HG03135 (cell line): ENCODE results near the gene EMD.

Experiments used
- ATAC-seq: cut with Tn5 transposase; IDR thresholded peaks from one replicate; pipeline ENCODE4 v1.9.1; 2021; ENCODE audit warnings: mild to moderate bottlenecking, moderate library complexity; ENCODE audit not compliant: unreplicated experiment

The EMD gene

GRCh38 chrX:154355094-154355775 is 23.9 kb upstream of the EMD start:
- no peak for ATAC-seq

DNA sequence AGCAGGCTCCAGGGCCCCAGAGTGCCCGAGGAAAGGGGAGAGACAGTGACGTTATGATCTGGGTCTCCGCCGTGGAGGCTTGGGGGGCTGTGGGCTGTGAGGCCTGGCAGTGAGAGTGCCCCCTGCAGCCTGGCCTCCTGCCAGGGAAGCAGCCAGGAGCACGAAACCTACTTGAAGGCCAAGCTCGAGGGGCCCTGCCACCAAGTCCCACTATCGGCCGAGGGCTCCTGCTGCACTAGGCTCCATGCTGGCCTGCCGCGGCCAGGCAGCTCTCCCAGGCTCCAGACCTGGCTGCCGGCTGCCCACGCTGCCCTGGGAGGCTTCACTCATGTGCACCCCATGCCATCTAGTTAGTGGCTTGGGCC is 23.3 kb upstream of the EMD start:
- no peak for ATAC-seq

GRCh38 chrX:154356596-154356995 is 22.5 kb upstream of the EMD start:
- no peak for ATAC-seq

DNA sequence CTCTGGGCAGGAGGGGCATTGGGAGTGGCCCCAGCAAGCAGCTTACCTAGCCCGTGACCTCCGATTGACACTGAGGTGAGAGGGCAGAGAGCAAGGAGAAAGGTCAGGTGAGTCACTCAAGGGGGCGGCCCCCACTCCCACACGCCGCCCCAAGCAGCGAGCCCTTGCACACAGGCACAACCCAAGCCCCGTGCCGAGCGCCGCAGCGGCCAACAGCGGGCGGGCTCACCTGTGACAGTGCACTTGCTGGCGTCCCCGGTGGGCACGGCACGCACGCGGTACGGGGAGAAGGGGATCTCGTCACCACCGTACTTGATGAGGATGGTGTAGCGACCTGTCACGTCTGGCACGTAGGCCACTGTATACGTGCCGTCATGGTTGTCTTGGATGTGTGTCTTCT is 21.9 kb upstream of the EMD start:
- ATAC-seq, result no peak

DNA sequence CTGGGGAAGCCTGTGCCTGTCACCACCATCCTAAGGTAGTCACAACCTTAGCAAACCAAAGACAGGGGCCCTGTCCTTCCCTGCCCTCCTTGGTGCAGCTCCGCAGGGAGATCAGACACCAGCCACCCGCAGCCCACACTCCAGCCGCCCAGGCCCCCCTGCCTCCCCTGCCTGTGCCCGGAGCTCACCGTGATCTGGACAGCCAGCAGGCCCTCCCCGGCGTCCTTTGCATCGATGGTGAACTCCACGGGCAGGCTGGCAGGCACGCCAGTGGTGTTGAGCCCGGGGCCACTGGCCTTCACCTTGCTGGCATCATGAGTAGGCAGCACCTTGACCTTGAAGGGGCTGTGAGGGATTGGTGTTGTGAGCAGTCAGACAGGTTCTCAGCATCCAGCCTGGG is 21.1 kb upstream of the EMD start:
- ATAC-seq, result no peak

DNA sequence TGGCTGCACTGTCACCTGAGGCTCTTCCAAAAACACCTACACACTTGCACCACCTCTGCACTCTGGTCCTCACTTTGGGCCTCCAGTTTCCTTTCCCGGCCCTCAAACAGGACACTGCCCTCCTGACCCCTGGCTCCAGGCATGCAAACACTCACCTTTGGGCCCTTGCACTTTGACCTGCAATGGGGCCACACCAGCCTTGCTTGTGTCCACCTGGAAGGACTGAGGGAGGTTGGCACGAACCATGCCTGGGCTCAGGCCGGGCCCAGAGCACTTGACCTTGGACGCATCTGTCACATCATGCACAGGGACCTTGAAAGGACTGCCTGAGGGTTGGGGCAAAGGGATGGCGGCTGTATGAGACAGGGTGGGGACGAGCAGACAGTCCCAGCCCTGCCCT is 20.3 kb upstream of the EMD start:
- ATAC-seq, result no peak

DNA sequence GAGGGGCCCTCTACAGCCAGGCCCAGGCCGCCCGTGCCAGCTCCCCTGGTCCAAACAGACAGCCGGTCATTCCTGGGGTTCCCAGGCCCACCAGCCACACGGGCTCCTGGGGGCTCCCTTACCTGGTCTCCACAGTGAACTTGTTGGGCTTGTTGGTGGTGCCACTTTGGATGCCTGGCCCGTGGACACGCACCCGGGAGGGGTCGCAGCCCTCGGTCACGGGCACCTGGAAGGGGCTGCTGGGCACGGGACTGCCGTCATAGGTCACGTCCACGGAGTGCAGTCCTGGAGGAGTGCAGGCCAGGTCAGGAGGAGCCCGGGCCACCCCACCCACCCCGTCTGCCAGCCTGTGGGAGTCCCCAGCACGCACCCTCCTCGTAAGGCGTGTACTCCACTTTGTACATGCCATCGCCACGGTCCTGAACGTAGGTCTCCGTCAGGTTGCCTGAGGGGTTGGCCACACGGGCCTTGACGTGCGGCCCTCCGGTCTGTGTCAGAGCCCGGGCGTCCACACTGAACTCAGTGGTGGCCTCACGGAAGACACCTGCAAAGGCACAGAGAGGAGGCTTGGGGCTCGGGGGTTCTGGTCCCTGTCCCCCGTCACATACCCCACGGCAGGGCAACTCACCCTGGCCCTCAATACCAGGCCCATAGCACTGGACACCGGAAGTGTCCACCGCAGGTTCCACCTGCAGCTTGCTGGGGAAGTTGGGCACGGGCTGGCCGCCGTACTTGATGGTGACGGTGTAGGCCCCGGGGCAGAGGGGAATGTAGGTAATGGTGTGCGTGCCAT is 19.5 kb upstream of the EMD start:
- no peak for ATAC-seq

DNA sequence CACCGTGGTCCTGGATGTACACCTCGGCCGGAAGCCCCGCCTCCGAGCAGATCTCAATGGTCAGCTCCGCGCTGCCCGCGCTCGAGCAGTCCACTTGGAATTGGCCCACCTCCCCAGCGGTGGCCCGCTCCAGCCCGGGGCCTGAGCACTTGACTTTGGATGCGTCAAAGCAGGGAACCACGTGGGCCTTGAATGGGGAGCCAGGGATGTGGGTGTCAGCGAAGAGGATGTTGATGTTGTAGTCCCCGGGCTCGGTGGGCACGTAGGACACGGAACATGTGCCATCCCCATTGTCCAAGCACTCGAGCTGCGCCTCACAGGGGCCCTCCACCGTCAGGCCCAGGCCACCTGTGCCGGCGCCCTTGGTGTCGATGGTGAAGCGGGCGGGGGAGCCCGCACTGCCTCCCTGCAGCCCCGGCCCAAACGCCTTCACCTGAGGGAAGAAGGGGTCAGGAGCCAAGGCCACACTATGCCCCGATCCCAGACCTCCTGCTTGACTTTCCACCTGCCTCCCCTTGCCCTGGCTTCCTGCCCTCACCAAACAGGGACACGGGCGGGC is 18.9 kb upstream of the EMD start:
- ATAC-seq, result no peak

DNA sequence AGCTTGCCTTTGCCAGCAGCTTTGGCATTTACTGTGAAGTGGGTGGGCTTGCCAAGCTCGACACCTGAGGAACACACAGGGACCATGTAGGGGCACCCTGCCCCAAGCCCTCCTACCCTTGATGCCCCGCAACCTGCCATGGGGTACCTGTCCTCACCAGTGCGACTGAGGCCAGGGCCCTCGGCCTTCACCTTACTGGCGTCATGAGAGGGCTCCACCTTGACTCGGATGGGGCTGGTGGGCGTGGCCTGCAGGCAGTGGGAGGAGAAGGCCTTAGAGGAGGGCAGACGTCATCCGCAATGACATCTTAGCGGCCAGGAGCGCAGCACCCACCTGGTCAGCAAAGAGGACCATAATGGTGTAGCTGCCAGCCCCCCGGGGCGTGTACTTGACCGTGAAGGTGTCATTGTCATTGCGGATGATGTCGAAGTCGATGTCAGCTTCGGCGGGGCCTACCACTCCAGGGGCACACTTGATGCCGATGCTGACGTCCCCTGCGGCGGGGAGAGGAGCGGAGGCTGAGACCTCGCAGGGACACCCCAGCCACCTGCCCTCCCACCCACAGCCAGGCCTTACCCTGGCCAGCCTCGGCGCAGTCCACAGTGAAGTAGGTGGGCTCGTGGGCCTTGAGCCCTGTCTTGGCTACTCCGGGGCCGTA is 16.9 kb upstream of the EMD start:
- no peak for ATAC-seq

DNA sequence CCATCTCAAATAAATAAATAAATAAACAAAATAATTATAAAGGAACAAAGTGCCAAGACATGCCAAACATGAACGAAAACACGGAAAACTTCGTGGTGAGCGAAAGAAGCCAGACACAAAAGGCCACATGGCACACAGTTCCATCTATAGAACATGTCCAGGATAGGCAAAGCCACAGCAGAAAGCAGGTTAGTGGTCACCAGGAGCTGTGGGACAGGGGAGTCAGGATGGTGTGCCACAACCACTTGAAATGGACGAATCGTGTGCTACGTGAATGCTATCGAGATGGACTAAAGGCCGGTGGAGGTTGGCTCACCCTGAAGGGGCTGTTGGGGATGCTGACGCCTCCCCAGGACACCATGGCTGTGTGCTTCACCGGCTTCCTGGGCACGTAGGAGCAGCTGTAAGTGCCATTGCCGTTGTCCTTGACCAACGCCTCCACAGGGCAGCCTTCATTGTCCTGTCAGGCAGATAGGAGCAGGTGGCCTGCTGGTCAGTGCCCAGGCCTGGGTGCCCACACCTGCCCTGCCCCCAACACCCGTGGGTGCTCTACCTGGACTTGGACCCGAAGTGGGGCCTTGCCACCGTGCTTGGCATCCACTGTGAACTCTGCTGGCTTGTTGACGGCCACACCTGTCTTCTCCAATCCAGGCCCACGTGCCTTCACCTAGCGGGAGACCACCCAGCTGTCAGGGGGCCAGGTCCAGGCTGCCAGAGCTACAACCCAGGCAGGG is 15.2 kb upstream of the EMD start:
- no peak for ATAC-seq

DNA sequence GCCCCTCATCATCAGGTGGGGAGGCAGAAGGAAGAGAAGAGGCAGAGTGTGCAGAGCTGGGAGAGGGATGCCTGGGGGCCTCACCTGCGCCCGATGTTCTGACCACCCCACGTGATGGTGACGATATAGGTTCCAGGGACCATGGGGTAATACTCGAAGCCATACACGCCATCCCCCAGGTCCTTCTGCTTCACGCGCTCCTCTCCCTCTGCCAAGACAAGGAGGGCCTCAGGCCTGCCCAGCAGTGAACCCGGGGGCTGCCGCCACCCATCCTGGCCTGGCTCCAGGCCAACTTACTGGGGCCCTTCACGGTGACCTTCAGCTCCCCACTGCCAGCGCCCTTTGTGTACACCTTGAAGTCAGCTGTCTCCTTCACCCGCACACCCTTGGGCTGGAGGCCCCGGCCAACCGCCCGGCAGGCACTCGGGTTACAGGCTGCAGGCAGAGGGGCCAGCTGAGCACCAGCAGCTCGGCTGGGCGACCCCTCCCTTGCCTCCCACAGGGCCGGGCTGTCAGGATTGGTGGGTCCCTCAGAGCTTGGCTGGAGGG is 14.0 kb upstream of the EMD start:
- no peak for ATAC-seq

- no peak for ATAC-seq
Measured at GRCh38 chrX:154365997-154366665, 13.0 kb upstream of the EMD start.

DNA sequence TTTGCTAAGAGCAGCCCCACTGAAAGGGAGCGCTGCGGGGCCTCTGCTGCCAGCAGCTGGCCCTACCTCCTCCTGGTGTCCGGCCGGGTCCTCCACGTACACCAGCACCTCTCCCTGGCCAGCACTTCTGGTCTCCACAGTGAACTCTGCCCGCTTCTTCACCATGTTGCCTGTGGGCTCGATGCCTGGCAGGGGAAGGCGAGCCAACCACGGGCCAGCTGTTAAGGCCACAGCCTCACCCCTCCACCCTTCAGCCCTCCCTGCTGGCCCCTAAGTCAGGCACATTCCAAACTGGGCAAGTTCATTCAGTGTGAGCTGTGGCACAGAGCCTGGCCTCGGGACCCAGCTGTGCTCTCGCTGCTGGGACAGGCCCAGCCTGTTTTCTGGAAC is 12.4 kb upstream of the EMD start:
- no peak for ATAC-seq

DNA sequence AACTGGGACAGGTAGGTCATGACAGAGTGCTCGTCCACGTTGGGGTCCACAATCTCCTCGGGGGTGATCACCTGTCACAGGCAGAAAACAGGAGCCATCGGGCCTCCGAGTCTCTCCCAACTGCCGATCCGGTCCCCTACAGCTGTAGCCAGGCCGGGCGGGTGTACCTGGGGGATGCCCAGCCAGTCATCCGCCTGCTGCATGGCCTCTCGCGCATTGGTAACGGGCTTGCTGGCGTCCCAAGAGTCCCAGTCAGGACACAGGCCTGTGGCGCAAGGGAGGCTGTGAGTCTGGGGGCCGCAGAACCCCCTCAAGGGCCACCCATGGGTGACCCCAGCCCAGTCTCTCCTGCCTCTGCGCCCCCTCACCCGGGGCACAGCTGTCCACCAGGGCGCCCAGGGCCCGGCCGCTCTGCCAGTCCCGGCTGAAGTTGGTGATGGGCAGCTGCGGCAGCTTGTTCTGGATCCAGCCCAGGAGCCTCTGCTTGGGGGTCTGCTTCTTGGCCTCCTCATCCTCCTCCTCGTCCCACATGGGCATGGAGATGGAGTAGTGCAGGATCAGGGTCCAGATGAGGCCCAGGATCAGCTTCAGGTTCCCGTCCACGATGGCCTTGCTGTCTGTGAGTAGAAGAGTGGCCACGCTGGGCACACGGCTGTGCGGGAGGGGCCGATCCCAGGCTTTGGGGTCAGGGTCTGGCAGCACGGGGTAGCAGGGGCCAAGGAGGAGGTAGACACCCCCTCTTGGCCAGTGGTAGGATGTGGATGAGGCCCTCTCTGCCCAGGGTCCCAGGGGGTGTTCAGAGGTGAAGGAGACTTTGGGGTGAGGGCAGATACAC is 11.4 kb upstream of the EMD start:
- no peak for ATAC-seq

DNA sequence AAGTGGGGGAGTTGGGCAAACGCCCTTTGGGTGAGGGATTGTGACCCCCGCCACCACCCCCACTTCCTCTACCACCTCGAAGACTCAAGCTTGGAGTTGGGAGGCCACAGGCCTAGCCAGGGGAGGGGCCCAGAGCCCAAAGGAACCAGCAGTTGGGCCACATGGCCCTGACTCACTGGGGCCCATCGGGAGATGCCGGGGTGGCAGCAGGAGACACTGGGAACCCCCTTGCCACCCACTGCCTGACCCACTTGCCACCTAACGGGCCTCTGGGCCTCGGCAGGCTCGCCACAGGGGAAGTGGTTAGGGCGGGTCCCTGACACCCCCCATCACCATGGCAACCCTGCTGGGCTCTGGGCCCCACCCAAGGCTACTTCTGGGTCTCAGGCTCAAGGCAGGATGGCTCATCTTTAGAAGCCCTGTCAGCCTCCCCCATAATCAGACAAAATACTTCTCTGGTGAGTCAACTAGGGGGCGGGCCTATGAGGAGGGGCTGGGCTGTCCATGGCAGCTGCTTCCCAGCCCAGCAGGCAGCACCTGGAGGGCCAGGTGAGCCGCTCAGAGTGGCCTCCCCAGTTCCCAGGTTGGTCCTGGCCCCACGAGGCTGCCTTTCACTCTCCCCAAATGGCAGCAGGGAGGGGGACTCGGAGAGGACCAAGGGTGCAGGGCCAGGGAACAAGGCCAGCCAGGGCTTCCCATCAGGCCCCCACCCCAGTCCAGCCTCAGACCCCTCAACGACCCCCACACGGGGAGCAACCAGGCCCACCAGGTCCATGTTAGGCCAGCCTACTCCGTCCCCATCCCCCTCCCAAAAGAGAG is 10.3 kb upstream of the EMD start:
- ATAC-seq, result no peak

- ATAC-seq, result no peak
Measured at GRCh38 chrX:154369449-154370299, 9.4 kb upstream of the EMD start.

GRCh38 chrX:154370300-154371016 is 8.6 kb upstream of the EMD start:
- no peak for ATAC-seq
